GM19455 (cell line): ENCODE measurements around the gene TCEANC.
A peak's percentile ranks its signal among the peaks of the same experiment; 100 is the strongest.
"Not testable (repeated sequence)": the region's sequence is repeated elsewhere in the genome, so short reads cannot be mapped to it uniquely, and the experiment has no call there.

Source experiments
- ATAC-seq: cut with Tn5 transposase; IDR thresholded peaks from one replicate; pipeline ENCODE4 v1.9.1; 2021; ENCODE audit not compliant: unreplicated experiment

Gene TCEANC

GRCh38 chrX:13655674-13656073 lies 2.7 kb downstream of the TCEANC start:
- ATAC-seq: no peak

GRCh38 chrX:13658602-13659001 lies 5.7 kb downstream of the TCEANC start:
- ATAC-seq: no peak

GRCh38 chrX:13659063-13659462 lies 6.1 kb downstream of the TCEANC start:
- ATAC-seq: no peak

- ATAC-seq: no peak
These were observed 8.9 kb downstream of the TCEANC start for GRCh38 chrX:13661735-13662288.

GRCh38 chrX:13662355-13662791 lies 9.4 kb downstream of the TCEANC start:
- ATAC-seq: no peak

GRCh38 chrX:13664020-13664419 lies 11.1 kb downstream of the TCEANC start:
- no peak for ATAC-seq

GRCh38 chrX:13666836-13667235 lies 13.9 kb downstream of the TCEANC start:
- no peak for ATAC-seq

GRCh38 chrX:13667919-13668318 lies 15.0 kb downstream of the TCEANC start:
- no peak for ATAC-seq

- peak; percentile 72 for ATAC-seq
These were observed 16.4 kb downstream of the TCEANC start for GRCh38 chrX:13669246-13669737.

- ATAC-seq: not testable (repeated sequence)
These were observed 16.8 kb downstream of the TCEANC start for GRCh38 chrX:13669755-13670154.

GRCh38 chrX:13670197-13670596 lies 17.3 kb downstream of the TCEANC start:
- no peak for ATAC-seq

GRCh38 chrX:13673016-13673415 lies 20.1 kb downstream of the TCEANC start:
- no peak for ATAC-seq

GRCh38 chrX:13676885-13677284 lies 23.9 kb downstream of the TCEANC start:
- ATAC-seq: no peak

- ATAC-seq: not testable (repeated sequence)
These were observed 26.8 kb downstream of the TCEANC start for GRCh38 chrX:13679700-13680099.

GRCh38 chrX:13681595-13681994 lies 28.7 kb downstream of the TCEANC start:
- no peak for ATAC-seq

GRCh38 chrX:13684361-13684760 lies 31.4 kb downstream of the TCEANC start:
- no peak for ATAC-seq

GRCh38 chrX:13685126-13685763 lies 32.3 kb downstream of the TCEANC start:
- no peak for ATAC-seq

GRCh38 chrX:13687203-13687602 lies 34.3 kb downstream of the TCEANC start:
- no peak for ATAC-seq

GRCh38 chrX:13688384-13688957 lies 35.5 kb downstream of the TCEANC start:
- ATAC-seq: no peak

- peak; percentile 81 for ATAC-seq
These were observed 36.2 kb downstream of the TCEANC start, which contains the start of gene RAB9A for GRCh38 chrX:13688958-13689740. Gene RAB9A, plus strand, starts transcription at chrX:13689128. Its CDS starts 19,619 bp downstream, at chrX:13708747.

GRCh38 chrX:13689741-13690211 lies 36.8 kb downstream of the TCEANC start:
- ATAC-seq: no peak
